HepG2 (cell line): ENCODE measurements around the gene NPPC. TPM values are rescaled to one million over a fixed set of nuclear protein-coding genes. Genes with fewer than 3 reads are reported as not detected.
A peak's percentile ranks its signal among the peaks of the same experiment; 100 is the strongest.

Experiments used
- ATF3 ChIP-seq: sonication (generic); formaldehyde crosslinking; IDR thresholded peaks from 2 replicates; pipeline ENCODE4 v1.4.0; 2020; ENCODE audit warnings: missing genetic modification reagents
- CENPT ChIP-seq: sonication (generic); formaldehyde crosslinking; IDR thresholded peaks from 2 replicates; pipeline ENCODE4 v1.8.0; 2022; ENCODE audit warnings: low read depth, mild to moderate bottlenecking, moderate library complexity, missing genetic modification reagents
- CTCF ChIP-seq: sonication (generic); formaldehyde crosslinking; IDR thresholded peaks from 2 replicates; pipeline ENCODE4 v1.5.0; 2020; ENCODE audit warnings: mild to moderate bottlenecking, missing genetic modification reagents, moderate library complexity
- E2F5 ChIP-seq: sonication (generic); formaldehyde crosslinking; conservative IDR thresholded peaks from 2 replicates; pipeline ENCODE4 v1.4.0; 2020; ENCODE audit warnings: missing genetic modification reagents
- HMG20A ChIP-seq: IDR thresholded peaks from 2 replicates; pipeline ENCODE4 v1.6.1; 2016; ENCODE audit warnings: borderline replicate concordance
- HOXA3 ChIP-seq: sonication (generic); formaldehyde crosslinking; IDR thresholded peaks from 2 replicates; pipeline ENCODE4 v1.5.0; 2020; ENCODE audit warnings: missing genetic modification reagents
- ISL2 ChIP-seq: sonication (generic); formaldehyde crosslinking; IDR thresholded peaks from 2 replicates; pipeline ENCODE4 v1.5.0; 2020; ENCODE audit warnings: missing genetic modification reagents
- KDM5B ChIP-seq: sonication (generic); formaldehyde crosslinking; IDR thresholded peaks from 2 replicates; pipeline ENCODE4 v1.4.0; 2020; ENCODE audit warnings: missing genetic modification reagents, mild to moderate bottlenecking, borderline replicate concordance
- MAX ChIP-seq: IDR thresholded peaks from 2 replicates; pipeline ENCODE4 v1.6.1; 2012; ENCODE audit warnings: inconsistent platforms
- MYC ChIP-seq: sonication (generic); formaldehyde crosslinking; IDR thresholded peaks from 2 replicates; pipeline ENCODE4 v1.9.0; 2021; ENCODE audit warnings: missing genetic modification reagents, borderline replicate concordance
- NFYB ChIP-seq: sonication (generic); formaldehyde crosslinking; IDR thresholded peaks from 2 replicates; pipeline ENCODE4 v1.4.0; 2020; ENCODE audit warnings: missing genetic modification reagents
- NFYC ChIP-seq: IDR thresholded peaks from 2 replicates; pipeline ENCODE4 v1.6.1; 2016; ENCODE audit warnings: missing genetic modification reagents, missing compliant biosample characterization
- SALL1 ChIP-seq: sonication (generic); formaldehyde crosslinking; IDR thresholded peaks from 2 replicates; pipeline ENCODE4 v1.8.0; 2022; ENCODE audit warnings: mild to moderate bottlenecking, missing genetic modification reagents
- STAG1 ChIP-seq: sonication (generic); formaldehyde crosslinking; IDR thresholded peaks from 2 replicates; pipeline ENCODE4 v1.4.0; 2020; ENCODE audit warnings: missing genetic modification reagents
- TFDP2 ChIP-seq: sonication (generic); formaldehyde crosslinking; IDR thresholded peaks from 2 replicates; pipeline ENCODE4 v1.4.0; 2020; ENCODE audit warnings: missing genetic modification reagents
- UBTF ChIP-seq: sonication (generic); formaldehyde crosslinking; IDR thresholded peaks from 2 replicates; pipeline ENCODE4 v1.4.0; 2020; ENCODE audit warnings: mild to moderate bottlenecking, missing genetic modification reagents
- ZBTB14 ChIP-seq: sonication (generic); formaldehyde crosslinking; IDR thresholded peaks from 2 replicates; pipeline ENCODE4 v1.4.0; 2020; ENCODE audit warnings: missing genetic modification reagents
- ZNF333 ChIP-seq: sonication (generic); formaldehyde crosslinking; IDR thresholded peaks from 2 replicates; pipeline ENCODE4 v1.4.0; 2020; ENCODE audit warnings: mild to moderate bottlenecking, missing genetic modification reagents, borderline replicate concordance
- ZNF552 ChIP-seq: sonication (generic); formaldehyde crosslinking; IDR thresholded peaks from 2 replicates; pipeline ENCODE4 v1.9.0; 2022; ENCODE audit warnings: missing genetic modification reagents, mild to moderate bottlenecking, borderline replicate concordance
- ZNF709 ChIP-seq: sonication (generic); formaldehyde crosslinking; IDR thresholded peaks from 2 replicates; pipeline ENCODE4 v1.5.0; 2020; ENCODE audit warnings: mild to moderate bottlenecking, missing genetic modification reagents
- ZNF776 ChIP-seq: sonication (generic); formaldehyde crosslinking; IDR thresholded peaks from 2 replicates; pipeline ENCODE4 v1.4.0; 2020; ENCODE audit warnings: mild to moderate bottlenecking, missing genetic modification reagents
- ZNF788 ChIP-seq: sonication (generic); formaldehyde crosslinking; IDR thresholded peaks from 2 replicates; pipeline ENCODE4 v1.5.0; 2020; ENCODE audit warnings: mild to moderate bottlenecking, missing genetic modification reagents, borderline replicate concordance
- polyA plus RNA-seq, 8 experiments: library from polyadenylated mRNA; depleted of rRNA in 3 of 8; stranded (reverse) in 7 of 8; unstranded in 1 of 8; fragments of >200 nt; fragmentation: Illumina TruSeq in 4 of 8; extraction: Trizol in 4 of 8; gene quantifications; 2 replicates each; pipeline versions ENCODE4 v1.2.1 to v1.2.3, GENCODE V29; 2011 to 2016; ENCODE audit warnings: low read depth in 4 of 8, missing spikeins in 1 of 8, mixed read lengths in 1 of 8; ENCODE audit not compliant: insufficient read depth in 1 of 8
- total RNA-seq, 5 experiments: library from RNA; depleted of rRNA; stranded (reverse); fragments of >200 nt; fragmentation: Illumina TruSeq; extraction: Trizol; gene quantifications; 2 replicates each; pipeline ENCODE4 v1.2.3, GENCODE V29; 2016; ENCODE audit warnings: low read depth in 1 of 5

The NPPC gene
- total and polyA plus RNA-seq, 2 of the 13 experiments (the other 11 are each of a cell fraction or from before 2014, with no cell fraction given) = 0.11 TPM; not detected in 1

GRCh38 chr2:231926180-231926741 is at the start of gene NPPC (continued):
- peak; percentile 20; the same call in 1 of the 2 replicates for TF ChIP-seq CENPT
- peak; percentile 67; the same call in 1 of the 2 replicates for TF ChIP-seq ZNF552 (CRISPR knock-in tag)
- TF ChIP-seq HMG20A = no peak
- TF ChIP-seq ZNF776 (CRISPR knock-in tag) = 0 out of 2 replicates have a peak, but pooled peaks have one; percentile 50
- TF ChIP-seq NFYB (CRISPR knock-in tag) = 0 out of 2 replicates have a peak, but pooled peaks have one; percentile 43
- peak; percentile 77 for TF ChIP-seq CTCF (CRISPR knock-in tag)
- no peak for TF ChIP-seq SALL1
- peak; percentile 46; the same call in 1 of the 2 replicates for TF ChIP-seq KDM5B (CRISPR knock-in tag)
- TF ChIP-seq ZNF709 (CRISPR knock-in tag) = no peak
- TF ChIP-seq STAG1 (CRISPR knock-in tag) = peak; percentile 76
- peak; percentile 44; the same call in 1 of the 2 replicates for TF ChIP-seq NFYC (CRISPR knock-in tag)
- TF ChIP-seq ISL2 (CRISPR knock-in tag) = no peak
- peak; percentile 64; the same call in 1 of the 2 replicates for TF ChIP-seq MYC
- peak; percentile 32; the same call in 1 of the 2 replicates for TF ChIP-seq HOXA3 (CRISPR knock-in tag)
- TF ChIP-seq MAX = peak; percentile 51; the same call in 1 of the 2 replicates
- peak; percentile 68; the same call in 1 of the 2 replicates for TF ChIP-seq UBTF (CRISPR knock-in tag)
- TF ChIP-seq ATF3 (CRISPR knock-in tag) = peak; percentile 72; the same call in 1 of the 2 replicates
- peak; percentile 11; the same call in 1 of the 2 replicates for TF ChIP-seq ZNF788 (CRISPR knock-in tag)
- 0 out of 2 replicates have a peak, but pooled peaks have one; percentile 70 for TF ChIP-seq ZNF333 (CRISPR knock-in tag)
- TF ChIP-seq E2F5 = no peak
- TF ChIP-seq TFDP2 = peak; percentile 76
- TF ChIP-seq ZBTB14 (CRISPR knock-in tag) = peak; percentile 68
